A673 (cell line): ENCODE measurements around the gene XPOT. TPM values are rescaled to one million over a fixed set of nuclear protein-coding genes. Genes with fewer than 3 reads are reported as not detected.

ENCODE experiments used
- BruUV-seq: library from RNA; stranded (reverse); fragments of 400-500 nt; replicated peaks from 2 replicates; lab custom pipeline; 2021; lab: Mats Ljungman, UMichigan
- CTCF ChIA-PET: fragments of 300-600 bp; sonication (Branson Sonifier 250); formaldehyde crosslinking; loops from one replicate; lab custom pipeline; 2022; ENCODE audit warnings: antibody characterized with exemption; lab: Charles Lee
- POLR2A ChIA-PET: fragments of 300-600 bp; sonication (Branson Sonifier 250); formaldehyde crosslinking; loops from one replicate; lab custom pipeline; 2022; ENCODE audit warnings: antibody characterized with exemption; ENCODE audit not compliant: low non-redundant PET; lab: Charles Lee
- DNase-seq: peaks from one replicate; pipeline ENCODE4 v3.0.0-alpha.2; 2015; ENCODE audit warnings: low spot score
- H3K27ac ChIP-seq: fragments of 200-600 bp; sonication (generic); 2 replicates; pipeline ENCODE4 v1.5.1; 2016; ENCODE audit warnings: mixed run types, low read depth, mild to moderate bottlenecking, mixed read lengths, antibody characterized with exemption, low read length; ENCODE audit not compliant: poor library complexity, severe bottlenecking
- H3K27me3 ChIP-seq: fragments of 200-600 bp; sonication (generic); replicated peaks from 2 replicates; pipeline ENCODE4 v1.6.1; 2017; ENCODE audit warnings: mixed run types, low read depth, mild to moderate bottlenecking, mixed read lengths, antibody characterized with exemption, low read length; ENCODE audit not compliant: insufficient read depth, poor library complexity
- H3K36me3 ChIP-seq: fragments of 200-600 bp; sonication (generic); 2 replicates; pipeline ENCODE4 v1.6.1; 2016; ENCODE audit warnings: mixed run types, mild to moderate bottlenecking, mixed read lengths, antibody characterized with exemption, low read length; ENCODE audit not compliant: insufficient read depth, poor library complexity, severe bottlenecking
- H3K4me1 ChIP-seq: fragments of 200-600 bp; sonication (generic); 2 replicates; pipeline ENCODE4 v1.6.1; 2017; ENCODE audit warnings: mixed run types, mild to moderate bottlenecking, mixed read lengths, antibody characterized with exemption, low read length; ENCODE audit not compliant: insufficient read depth, poor library complexity, severe bottlenecking
- H3K4me3 ChIP-seq: fragments of 200-600 bp; sonication (generic); 2 replicates; pipeline ENCODE4 v1.5.1; 2016; ENCODE audit warnings: low read depth, mixed run types, mild to moderate bottlenecking, mixed read lengths, low read length; ENCODE audit not compliant: poor library complexity, severe bottlenecking
- H3K9me3 ChIP-seq: fragments of 200-600 bp; sonication (generic); 2 replicates; pipeline ENCODE4 v1.6.1; 2016; ENCODE audit warnings: mixed run types, low read depth, mild to moderate bottlenecking, mixed read lengths, antibody characterized with exemption, low read length; ENCODE audit not compliant: poor library complexity, severe bottlenecking
- CTCF ChIP-seq: fragments of 300-800, 200-600 bp; sonication (generic); conservative IDR thresholded peaks from 2 replicates; pipeline ENCODE4 v1.5.1; 2017; ENCODE audit warnings: low read depth, mild to moderate bottlenecking, antibody characterized with exemption, low read length, moderate library complexity, mixed read lengths
- EZH2 ChIP-seq: fragments of 200-600 bp; sonication (generic); IDR thresholded peaks from 2 replicates; pipeline ENCODE4 v1.6.1; 2017; ENCODE audit warnings: borderline replicate concordance, low read depth, mild to moderate bottlenecking, mixed read lengths, antibody characterized with exemption, low read length; ENCODE audit not compliant: poor library complexity, severe bottlenecking
- intact Hi-C: fragments of 100-400 bp; cut with micrococcal nuclease; formaldehyde crosslinking; loops from one replicate; pipeline ENCODE4 v1.10.0; 2022; ENCODE audit not compliant: unreplicated experiment
- total RNA-seq: library from RNA; stranded (reverse); gene quantifications from 2 replicates; pipeline ENCODE4 v1.2.3, GENCODE V29; 2021

The XPOT gene
- total RNA-seq, 1 experiment from 2014 or later: 192 TPM

GRCh38 chr12:64456119-64456518, 51.9 kb downstream of the XPOT start:
- Histone ChIP-seq H3K9me3 (no peaks in the 10 kb centered on the region), H3K4me3 (no peak overlapping the region), H3K36me3 (peaks cover 4% of the 10 kb centered on the region), H3K4me1 (peaks cover 27% of the 10 kb centered on the region), H3K27ac (peak overlapping the region; percentile 21), H3K27me3 (no peaks in the 10 kb centered on the region)
- TF ChIP-seq CTCF: no peak
- no peak for TF ChIP-seq EZH2
- ChIA-PET POLR2A (no interaction called here), CTCF (no interaction called here)
- no TSS peak for BruUV-seq
- DNase-seq: no peak
- intact Hi-C loops: loop anchor here (10.0 kb wide), 1 partner anchor 239 kb away; no protein-coding TSS in a partner anchor

- Histone ChIP-seq H3K4me1 (peaks cover 34% of the 10 kb centered on the region), H3K27ac (peak overlapping the region; percentile 19), H3K27me3 (no peaks in the 10 kb centered on the region), H3K9me3 (no peaks in the 10 kb centered on the region), H3K4me3 (no peak overlapping the region), H3K36me3 (peaks cover 4% of the 10 kb centered on the region)
- peak; percentile 24 for DNase-seq
- TF ChIP-seq CTCF (no peak), EZH2 (no peak)
- POLR2A ChIA-PET: no interaction called here
- intact Hi-C loops: loop anchor here (10.0 kb wide), 1 partner anchor 238 kb away; no protein-coding TSS in a partner anchor
- CTCF ChIA-PET: no interaction called here
- no TSS peak for BruUV-seq
These were observed 52.8 kb downstream of the XPOT start for GRCh38 chr12:64457032-64457431.

GRCh38 chr12:64457466-64457865, 53.3 kb downstream of the XPOT start:
- TF ChIP-seq EZH2: no peak
- TF ChIP-seq CTCF: no peak
- H3K9me3 ChIP-seq: no peaks in the 10 kb centered on the region
- peak overlapping the region; percentile 19 for H3K27ac ChIP-seq
- H3K4me1 ChIP-seq: peaks cover 38% of the 10 kb centered on the region
- no peak overlapping the region for H3K4me3 ChIP-seq
- no TSS peak for BruUV-seq
- DNase-seq: no peak
- intact Hi-C loops: loop anchor here (10.0 kb wide), 1 partner anchor 237 kb away; no protein-coding TSS in a partner anchor
- H3K36me3 ChIP-seq: peaks cover 4% of the 10 kb centered on the region
- no peaks in the 10 kb centered on the region for H3K27me3 ChIP-seq
- ChIA-PET CTCF (no interaction called here), POLR2A (no interaction called here)
